GM19025 (cell line): ENCODE data around the gene HLA-A.
"Not testable (repeated sequence)": the region's sequence is repeated elsewhere in the genome, so short reads cannot be mapped to it uniquely, and the experiment has no call there.

ENCODE experiments used
- ATAC-seq: cut with Tn5 transposase; IDR thresholded peaks from one replicate; pipeline ENCODE4 v1.9.1; 2021; ENCODE audit warnings: mild to moderate bottlenecking, low read depth, moderate library complexity; ENCODE audit not compliant: unreplicated experiment

Gene HLA-A

GRCh38 chr6:29958046-29958445, 15.7 kb downstream of the HLA-A start:
- ATAC-seq = no peak

- ATAC-seq = no peak
These were observed 16.6 kb downstream of the HLA-A start for GRCh38 chr6:29958921-29959320.

GRCh38 chr6:29959467-29959866, 17.1 kb downstream of the HLA-A start:
- ATAC-seq = no peak

GRCh38 chr6:29961966-29962365, 19.6 kb downstream of the HLA-A start:
- no peak for ATAC-seq

GRCh38 chr6:29963697-29964096, 21.4 kb downstream of the HLA-A start:
- not testable (repeated sequence) for ATAC-seq

GRCh38 chr6:29964518-29964886, 22.2 kb downstream of the HLA-A start:
- no peak for ATAC-seq

GRCh38 chr6:29964887-29965562, 22.7 kb downstream of the HLA-A start:
- ATAC-seq = peak; percentile 92

GRCh38 chr6:29965563-29965872, 23.2 kb downstream of the HLA-A start:
- ATAC-seq = no peak

GRCh38 chr6:29965873-29966601, 23.7 kb downstream of the HLA-A start:
- ATAC-seq = no peak

- ATAC-seq = no peak
These were observed 25.2 kb downstream of the HLA-A start for GRCh38 chr6:29967379-29968010.

GRCh38 chr6:29968130-29968529, 25.8 kb downstream of the HLA-A start:
- ATAC-seq = no peak

GRCh38 chr6:29968905-29969304, 26.6 kb downstream of the HLA-A start:
- no peak for ATAC-seq

GRCh38 chr6:29970711-29971110, 28.4 kb downstream of the HLA-A start:
- no peak for ATAC-seq

GRCh38 chr6:29974901-29975560, 32.7 kb downstream of the HLA-A start:
- no peak for ATAC-seq

- ATAC-seq = no peak
These were observed 33.2 kb downstream of the HLA-A start for GRCh38 chr6:29975561-29975907.

GRCh38 chr6:29976253-29976587, 33.9 kb downstream of the HLA-A start:
- no peak for ATAC-seq

- ATAC-seq = no peak
These were observed 34.5 kb downstream of the HLA-A start for GRCh38 chr6:29976588-29977424.

GRCh38 chr6:29977425-29977727, 35.0 kb downstream of the HLA-A start:
- ATAC-seq = no peak

GRCh38 chr6:29980013-29980412, 37.7 kb downstream of the HLA-A start:
- ATAC-seq = not testable (repeated sequence)

GRCh38 chr6:29980511-29980910, 38.2 kb downstream of the HLA-A start:
- no peak for ATAC-seq
